HEK293 (cell line): ENCODE data around the gene TMEM259.

Source experiments
- CTCF ChIA-PET: fragments of 350-600 bp; formaldehyde crosslinking; extraction: SDS; loops from one replicate; lab custom pipeline; 2021; ENCODE audit warnings: antibody characterized with exemption; lab: Yijun Ruan, JAX
- POLR2A ChIA-PET: fragments of 300-600 bp; formaldehyde crosslinking; extraction: SDS; loops from one replicate; lab custom pipeline; 2020; ENCODE audit warnings: antibody characterized with exemption, inconsistent platforms; lab: Yijun Ruan, JAX
- H3K27ac ChIP-seq: fragments of 200-500 bp; sonication (Bioruptor generic); 2 replicates; pipeline ENCODE4 v1.5.1; 2014; ENCODE audit warnings: low read depth, low read length, control low read depth, inconsistent platforms; ENCODE audit errors: extremely low read depth
- H3K36me3 ChIP-seq, 2 experiments: fragments of 200-500 bp in 1 of 2; sonication (Bioruptor generic) in 1 of 2; 1 replicate in 1 of 2; 2 replicates in 1 of 2; pipeline ENCODE4 v1.5.1; 2014 to 2017; ENCODE audit warnings: inconsistent platforms in 2 of 2, low read length in 2 of 2; ENCODE audit not compliant: control insufficient read depth in 2 of 2, insufficient read depth in 1 of 2
- H3K4me1 ChIP-seq: fragments of 200-500 bp; sonication (Bioruptor generic); 2 replicates; pipeline ENCODE4 v1.5.1; 2014; ENCODE audit warnings: mild to moderate bottlenecking, low read length, inconsistent platforms; ENCODE audit not compliant: control insufficient read depth, insufficient read depth
- H3K4me3 ChIP-seq: 2 replicates; pipeline ENCODE4 v1.5.1; 2011; ENCODE audit warnings: low read depth, mild to moderate bottlenecking, control low read depth, low read length, moderate library complexity
- H3K9me3 ChIP-seq: fragments of 200-500 bp; sonication (Bioruptor generic); 2 replicates; pipeline ENCODE4 v1.5.1; 2014; ENCODE audit warnings: low read depth, low read length, inconsistent platforms; ENCODE audit not compliant: control insufficient read depth, insufficient read depth
- BCL11A ChIP-seq: fragments of 450-650 bp; formaldehyde crosslinking; IDR thresholded peaks from 2 replicates; pipeline ENCODE4 v1.5.1; 2016; ENCODE audit warnings: low read depth, missing biosample characterization, missing genetic modification characterization
- BCL11B ChIP-seq: fragments of 450-650 bp; formaldehyde crosslinking; IDR thresholded peaks from 2 replicates; pipeline ENCODE4 v1.5.1; 2016; ENCODE audit warnings: low read depth, missing biosample characterization, missing genetic modification characterization
- GLI2 ChIP-seq: fragments of 450-650 bp; formaldehyde crosslinking; IDR thresholded peaks from 2 replicates; pipeline ENCODE4; 2017; ENCODE audit warnings: missing biosample characterization, missing genetic modification characterization, low read depth, borderline replicate concordance
- GLIS1 ChIP-seq: fragments of 450-650 bp; formaldehyde crosslinking; IDR thresholded peaks from 2 replicates; pipeline ENCODE4 v1.5.1; 2016; ENCODE audit warnings: missing biosample characterization, missing genetic modification characterization
- GLIS2 ChIP-seq: fragments of 450-650 bp; formaldehyde crosslinking; IDR thresholded peaks from 2 replicates; pipeline ENCODE4 v1.5.1; 2016; ENCODE audit warnings: missing biosample characterization, missing genetic modification characterization
- ZFHX2 ChIP-seq: fragments of 450-650 bp; formaldehyde crosslinking; conservative IDR thresholded peaks from 2 replicates; pipeline ENCODE4 v1.5.1; 2016; ENCODE audit warnings: missing biosample characterization, missing genetic modification characterization
- ZNF266 ChIP-seq: fragments of 450-650 bp; formaldehyde crosslinking; IDR thresholded peaks from 2 replicates; pipeline ENCODE4 v1.5.1; 2016; ENCODE audit warnings: missing biosample characterization, missing genetic modification characterization, low read depth
- ZNF292 ChIP-seq: fragments of 450-650 bp; formaldehyde crosslinking; IDR thresholded peaks from 2 replicates; pipeline ENCODE4 v1.5.1; 2016; ENCODE audit warnings: low read depth, missing biosample characterization, missing genetic modification characterization, borderline replicate concordance
- ZNF433 ChIP-seq: fragments of 450-650 bp; formaldehyde crosslinking; IDR thresholded peaks from 2 replicates; pipeline ENCODE4 v1.5.1; 2016; ENCODE audit warnings: missing biosample characterization, missing genetic modification characterization, low read depth
- ZNF558 ChIP-seq: fragments of 450-650 bp; formaldehyde crosslinking; IDR thresholded peaks from 2 replicates; pipeline ENCODE4 v1.5.1; 2016; ENCODE audit warnings: missing biosample characterization, missing genetic modification characterization
- ZNF677 ChIP-seq: fragments of 450-650 bp; IDR thresholded peaks from 2 replicates; pipeline ENCODE4 v1.5.0; 2018; ENCODE audit warnings: missing biosample characterization, mild to moderate bottlenecking, missing genetic modification characterization, moderate library complexity
- ZSCAN16 ChIP-seq: fragments of 450-650 bp; formaldehyde crosslinking; IDR thresholded peaks from 2 replicates; pipeline ENCODE4 v1.5.1; 2016; ENCODE audit warnings: missing biosample characterization, missing genetic modification characterization
- ZSCAN23 ChIP-seq: fragments of 450-650 bp; formaldehyde crosslinking; IDR thresholded peaks from 2 replicates; pipeline ENCODE4 v1.5.1; 2016; ENCODE audit warnings: missing biosample characterization, missing genetic modification characterization
- TF ChIP-seq, protein P1 (sequence below): fragments of 450-650 bp; formaldehyde crosslinking; IDR thresholded peaks from 2 replicates; pipeline ENCODE4 v1.5.1; 2016; ENCODE audit warnings: missing biosample characterization, missing genetic modification characterization
- TF ChIP-seq, protein P2 (sequence below): fragments of 450-650 bp; formaldehyde crosslinking; IDR thresholded peaks from 2 replicates; pipeline ENCODE4 v1.5.1; 2017; ENCODE audit warnings: missing biosample characterization, missing genetic modification characterization
- TF ChIP-seq, protein P3 (sequence below): fragments of 450-650 bp; formaldehyde crosslinking; IDR thresholded peaks from 2 replicates; pipeline ENCODE4 v1.5.1; 2016; ENCODE audit warnings: missing biosample characterization, missing genetic modification characterization
- TF ChIP-seq, protein P4 (sequence below): fragments of 450-650 bp; formaldehyde crosslinking; IDR thresholded peaks from 2 replicates; pipeline ENCODE4 v1.5.1; 2016; ENCODE audit warnings: missing biosample characterization, missing genetic modification characterization

The TMEM259 gene

DNA sequence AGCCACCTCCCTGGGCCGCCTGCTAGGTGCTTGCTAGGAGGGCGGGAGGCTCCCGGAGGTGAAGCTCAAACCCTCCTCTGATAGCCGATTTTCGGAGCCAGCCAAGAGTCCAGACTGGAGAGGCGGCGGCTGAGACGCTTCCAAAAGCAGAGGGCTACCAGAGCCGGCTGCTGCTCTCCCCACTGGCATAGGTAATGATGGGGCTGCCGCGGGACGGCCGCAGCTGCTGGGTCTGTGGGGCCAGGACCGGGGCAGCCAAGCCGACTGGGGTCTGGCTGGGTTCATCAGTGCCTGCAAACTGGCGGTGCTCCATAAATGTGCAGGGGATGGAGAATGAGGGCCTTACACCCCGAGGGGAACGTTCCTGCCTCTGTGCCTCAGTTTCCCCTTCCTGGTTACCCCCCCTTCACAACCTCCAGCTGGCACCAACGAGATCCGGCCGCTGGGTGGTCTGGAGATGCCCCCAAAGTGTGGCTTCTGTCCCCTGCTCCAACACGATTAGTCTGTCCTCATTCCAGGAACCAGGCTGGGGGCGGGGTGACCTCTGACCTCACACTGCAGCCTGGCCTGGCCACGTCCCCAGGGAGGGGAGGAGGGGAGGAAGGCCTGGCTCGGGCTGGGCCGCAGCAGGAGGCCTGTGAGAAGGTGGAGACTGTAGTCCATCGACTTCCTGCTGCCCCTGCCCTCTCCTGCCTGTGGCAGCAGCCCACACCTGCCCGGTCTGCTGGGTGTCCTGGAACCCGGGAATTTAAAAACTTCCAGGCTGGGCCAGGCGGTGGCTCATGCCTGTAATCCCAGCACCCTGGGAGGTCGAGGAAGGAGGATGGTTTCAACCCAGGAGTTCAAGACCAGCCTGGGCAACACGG, 40.6 kb downstream of the TMEM259 start:
- Histone ChIP-seq H3K36me3 (peaks cover 0 to under 1% of the 10 kb centered on the region in 2 experiments; a peak in 1 of 3 replicates), H3K9me3 (no peaks in the 10 kb centered on the region), H3K4me1 (peaks cover 2% of the 10 kb centered on the region; the same call in 1 of the 2 replicates)
- ChIA-PET POLR2A (no interaction called here), CTCF (interaction anchor here (0.6 to 5.9 kb wide), 2 partner anchors 58 to 223 kb away, joined by 3 to 116 read pairs; no protein-coding TSS in a partner anchor)
- no peak for TF ChIP-seq ZNF433 (tag by site-specific recombination)
- TF ChIP-seq ZSCAN23 (tag by site-specific recombination): no peak
- TF ChIP-seq GLIS1 (tag by site-specific recombination): peak; percentile 47; the same call in 1 of the 2 replicates
- no peak for TF ChIP-seq ZSCAN16 (tag by site-specific recombination)
- TF ChIP-seq, protein P1, sequence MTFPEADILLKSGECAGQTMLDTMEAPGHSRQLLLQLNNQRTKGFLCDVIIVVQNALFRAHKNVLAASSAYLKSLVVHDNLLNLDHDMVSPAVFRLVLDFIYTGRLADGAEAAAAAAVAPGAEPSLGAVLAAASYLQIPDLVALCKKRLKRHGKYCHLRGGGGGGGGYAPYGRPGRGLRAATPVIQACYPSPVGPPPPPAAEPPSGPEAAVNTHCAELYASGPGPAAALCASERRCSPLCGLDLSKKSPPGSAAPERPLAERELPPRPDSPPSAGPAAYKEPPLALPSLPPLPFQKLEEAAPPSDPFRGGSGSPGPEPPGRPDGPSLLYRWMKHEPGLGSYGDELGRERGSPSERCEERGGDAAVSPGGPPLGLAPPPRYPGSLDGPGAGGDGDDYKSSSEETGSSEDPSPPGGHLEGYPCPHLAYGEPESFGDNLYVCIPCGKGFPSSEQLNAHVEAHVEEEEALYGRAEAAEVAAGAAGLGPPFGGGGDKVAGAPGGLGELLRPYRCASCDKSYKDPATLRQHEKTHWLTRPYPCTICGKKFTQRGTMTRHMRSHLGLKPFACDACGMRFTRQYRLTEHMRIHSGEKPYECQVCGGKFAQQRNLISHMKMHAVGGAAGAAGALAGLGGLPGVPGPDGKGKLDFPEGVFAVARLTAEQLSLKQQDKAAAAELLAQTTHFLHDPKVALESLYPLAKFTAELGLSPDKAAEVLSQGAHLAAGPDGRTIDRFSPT (tag by site-specific recombination): 0 out of 2 replicates have a peak, but pooled peaks have one; percentile 27
- TF ChIP-seq BCL11B (tag by site-specific recombination): peak; percentile 76
- TF ChIP-seq ZNF266: no peak
- TF ChIP-seq, protein P2, sequence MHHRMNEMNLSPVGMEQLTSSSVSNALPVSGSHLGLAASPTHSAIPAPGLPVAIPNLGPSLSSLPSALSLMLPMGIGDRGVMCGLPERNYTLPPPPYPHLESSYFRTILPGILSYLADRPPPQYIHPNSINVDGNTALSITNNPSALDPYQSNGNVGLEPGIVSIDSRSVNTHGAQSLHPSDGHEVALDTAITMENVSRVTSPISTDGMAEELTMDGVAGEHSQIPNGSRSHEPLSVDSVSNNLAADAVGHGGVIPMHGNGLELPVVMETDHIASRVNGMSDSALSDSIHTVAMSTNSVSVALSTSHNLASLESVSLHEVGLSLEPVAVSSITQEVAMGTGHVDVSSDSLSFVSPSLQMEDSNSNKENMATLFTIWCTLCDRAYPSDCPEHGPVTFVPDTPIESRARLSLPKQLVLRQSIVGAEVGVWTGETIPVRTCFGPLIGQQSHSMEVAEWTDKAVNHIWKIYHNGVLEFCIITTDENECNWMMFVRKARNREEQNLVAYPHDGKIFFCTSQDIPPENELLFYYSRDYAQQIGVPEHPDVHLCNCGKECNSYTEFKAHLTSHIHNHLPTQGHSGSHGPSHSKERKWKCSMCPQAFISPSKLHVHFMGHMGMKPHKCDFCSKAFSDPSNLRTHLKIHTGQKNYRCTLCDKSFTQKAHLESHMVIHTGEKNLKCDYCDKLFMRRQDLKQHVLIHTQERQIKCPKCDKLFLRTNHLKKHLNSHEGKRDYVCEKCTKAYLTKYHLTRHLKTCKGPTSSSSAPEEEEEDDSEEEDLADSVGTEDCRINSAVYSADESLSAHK (tag by site-specific recombination): no peak
- TF ChIP-seq GLI2 (tag by site-specific recombination): no peak
- TF ChIP-seq ZFHX2 (tag by site-specific recombination): 0 out of 2 replicates have a peak, but pooled peaks have one; percentile 7
- 0 out of 2 replicates have a peak, but pooled peaks have one; percentile 13 for TF ChIP-seq ZNF677 (tag by site-specific recombination)
- TF ChIP-seq GLIS2: no peak
- no peak for TF ChIP-seq ZNF292 (tag by site-specific recombination)
- 0 out of 2 replicates have a peak, but pooled peaks have one; percentile 23 for TF ChIP-seq BCL11A (tag by site-specific recombination)
- TF ChIP-seq ZNF558 (tag by site-specific recombination): no peak
- TF ChIP-seq, all 188 proteins: peak for 6
- Histone ChIP-seq H3K27ac (no peak overlapping the region), H3K4me3 (no peak overlapping the region)

DNA sequence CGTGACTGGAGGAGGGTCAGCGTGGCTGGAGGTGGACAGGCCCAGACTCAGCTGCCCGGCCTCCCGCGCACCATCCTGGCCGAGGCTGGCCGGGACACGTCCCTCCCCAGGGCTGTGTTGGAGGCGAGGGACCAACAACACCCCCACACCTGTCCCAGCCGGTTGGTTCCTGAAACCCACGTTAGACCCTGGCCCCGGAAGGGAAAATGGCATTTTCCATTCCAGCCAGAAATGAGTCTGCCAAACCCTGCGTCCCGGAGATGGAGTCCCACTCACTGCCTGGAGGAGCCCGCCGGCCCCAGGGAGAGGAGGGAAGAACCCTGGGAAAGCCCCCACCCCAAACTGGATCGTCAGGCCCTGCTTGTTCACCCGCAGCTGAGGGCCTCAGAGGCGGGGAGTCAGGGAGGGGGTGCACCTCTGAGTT, 41.6 kb downstream of the TMEM259 start:
- TF ChIP-seq, protein P3, sequence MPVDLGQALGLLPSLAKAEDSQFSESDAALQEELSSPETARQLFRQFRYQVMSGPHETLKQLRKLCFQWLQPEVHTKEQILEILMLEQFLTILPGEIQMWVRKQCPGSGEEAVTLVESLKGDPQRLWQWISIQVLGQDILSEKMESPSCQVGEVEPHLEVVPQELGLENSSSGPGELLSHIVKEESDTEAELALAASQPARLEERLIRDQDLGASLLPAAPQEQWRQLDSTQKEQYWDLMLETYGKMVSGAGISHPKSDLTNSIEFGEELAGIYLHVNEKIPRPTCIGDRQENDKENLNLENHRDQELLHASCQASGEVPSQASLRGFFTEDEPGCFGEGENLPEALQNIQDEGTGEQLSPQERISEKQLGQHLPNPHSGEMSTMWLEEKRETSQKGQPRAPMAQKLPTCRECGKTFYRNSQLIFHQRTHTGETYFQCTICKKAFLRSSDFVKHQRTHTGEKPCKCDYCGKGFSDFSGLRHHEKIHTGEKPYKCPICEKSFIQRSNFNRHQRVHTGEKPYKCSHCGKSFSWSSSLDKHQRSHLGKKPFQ (tag by site-specific recombination): no peak
- TF ChIP-seq, protein P4, sequence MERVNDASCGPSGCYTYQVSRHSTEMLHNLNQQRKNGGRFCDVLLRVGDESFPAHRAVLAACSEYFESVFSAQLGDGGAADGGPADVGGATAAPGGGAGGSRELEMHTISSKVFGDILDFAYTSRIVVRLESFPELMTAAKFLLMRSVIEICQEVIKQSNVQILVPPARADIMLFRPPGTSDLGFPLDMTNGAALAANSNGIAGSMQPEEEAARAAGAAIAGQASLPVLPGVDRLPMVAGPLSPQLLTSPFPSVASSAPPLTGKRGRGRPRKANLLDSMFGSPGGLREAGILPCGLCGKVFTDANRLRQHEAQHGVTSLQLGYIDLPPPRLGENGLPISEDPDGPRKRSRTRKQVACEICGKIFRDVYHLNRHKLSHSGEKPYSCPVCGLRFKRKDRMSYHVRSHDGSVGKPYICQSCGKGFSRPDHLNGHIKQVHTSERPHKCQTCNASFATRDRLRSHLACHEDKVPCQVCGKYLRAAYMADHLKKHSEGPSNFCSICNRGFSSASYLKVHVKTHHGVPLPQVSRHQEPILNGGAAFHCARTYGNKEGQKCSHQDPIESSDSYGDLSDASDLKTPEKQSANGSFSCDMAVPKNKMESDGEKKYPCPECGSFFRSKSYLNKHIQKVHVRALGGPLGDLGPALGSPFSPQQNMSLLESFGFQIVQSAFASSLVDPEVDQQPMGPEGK: peak; percentile 16; the same call in 1 of the 2 replicates
- TF ChIP-seq, all 188 proteins: peak for 1
- ChIA-PET CTCF (interaction anchor here (0.6 to 1.3 kb wide), 2 partner anchors 56 to 224 kb away, joined by 3 read pairs; no protein-coding TSS in a partner anchor), POLR2A (no interaction called here)
- H3K27ac ChIP-seq: no peak overlapping the region
- H3K4me3 ChIP-seq: no peak overlapping the region
- H3K4me1 ChIP-seq: 0 out of 2 replicates have a peak, but pooled peaks cover 2% of the 10 kb centered on the region
- no peaks in the 10 kb centered on the region for H3K36me3 ChIP-seq
- no peaks in the 10 kb centered on the region for H3K9me3 ChIP-seq
